GM21737 (cell line): ENCODE data around the gene CREBBP.
A peak's percentile ranks its signal among the peaks of the same experiment; 100 is the strongest.

Experiments used
- ATAC-seq: cut with Tn5 transposase; IDR thresholded peaks from one replicate; pipeline ENCODE4 v1.9.1; 2021; ENCODE audit warnings: mild to moderate bottlenecking, moderate library complexity; ENCODE audit not compliant: unreplicated experiment

Gene CREBBP

GRCh38 chr16:3879887-3880564, 487 bp downstream of the CREBBP start:
- ATAC-seq = peak; percentile 52

GRCh38 chr16:3879258-3879886, 1.1 kb downstream of the CREBBP start:
- peak; percentile 14 for ATAC-seq

DNA sequence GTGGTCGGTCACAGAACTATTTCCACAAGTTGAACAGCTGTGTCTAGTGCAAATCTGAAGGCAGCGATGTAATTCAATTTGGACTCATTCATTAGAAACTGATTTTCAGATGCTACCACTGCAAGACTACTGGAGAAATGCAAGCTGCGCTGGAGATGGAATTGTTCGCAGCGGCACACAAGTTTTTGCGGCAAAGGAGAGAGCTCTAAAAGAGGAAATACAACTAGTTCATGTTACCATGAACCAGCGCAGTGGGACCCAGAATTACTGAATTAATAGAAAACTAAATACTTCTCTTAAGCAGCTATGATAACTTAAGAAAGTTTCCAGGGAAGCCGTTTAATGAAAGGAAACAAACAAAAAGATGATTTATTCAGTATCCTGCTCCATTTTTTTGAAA, 1.9 kb downstream of the CREBBP start:
- ATAC-seq = no peak

- ATAC-seq = no peak
Observed at GRCh38 chr16:3876695-3877094, 3.8 kb downstream of the CREBBP start.

GRCh38 chr16:3876160-3876559, 4.4 kb downstream of the CREBBP start:
- no peak for ATAC-seq

GRCh38 chr16:3874794-3875692, 5.5 kb downstream of the CREBBP start:
- ATAC-seq = no peak

- no peak for ATAC-seq
Observed at GRCh38 chr16:3874242-3874641, 6.3 kb downstream of the CREBBP start.

GRCh38 chr16:3873482-3874173, 6.9 kb downstream of the CREBBP start:
- ATAC-seq = no peak

DNA sequence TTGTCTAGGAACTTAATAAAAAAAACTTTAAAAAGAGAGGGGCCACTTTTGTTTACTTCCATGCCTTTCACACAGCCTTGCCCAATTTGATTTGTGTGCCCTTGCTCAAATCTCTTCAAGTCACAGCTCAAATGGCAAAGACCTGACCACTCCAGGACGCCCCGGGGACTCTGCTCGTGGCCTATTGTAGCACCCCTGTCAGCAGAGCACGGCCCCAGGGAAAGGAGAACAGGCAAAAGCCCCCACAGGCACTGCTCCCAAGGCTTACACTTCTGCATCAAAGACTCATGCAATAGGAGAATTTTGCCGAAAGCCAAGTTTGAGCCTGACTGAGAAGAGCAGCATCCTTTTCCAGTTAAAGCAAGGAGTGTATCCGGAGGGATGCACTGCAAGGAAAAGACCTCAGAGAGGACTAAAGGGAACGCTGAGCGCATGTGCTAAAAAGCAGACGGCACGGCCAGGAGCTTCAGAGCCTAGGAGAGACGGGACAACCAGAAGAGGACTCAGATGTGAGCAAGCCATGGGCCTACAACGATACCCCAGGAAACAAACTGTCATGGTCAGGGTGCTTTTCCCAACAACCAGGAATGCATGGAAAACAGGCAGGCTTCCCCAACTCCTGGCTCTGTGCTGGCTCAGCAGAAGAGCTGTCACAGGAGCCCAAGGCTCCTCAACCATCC, 8.2 kb downstream of the CREBBP start:
- ATAC-seq = no peak

- ATAC-seq = no peak
Observed at GRCh38 chr16:3868967-3869366, 11.5 kb downstream of the CREBBP start.

GRCh38 chr16:3868556-3868955, 12.0 kb downstream of the CREBBP start:
- no peak for ATAC-seq

DNA sequence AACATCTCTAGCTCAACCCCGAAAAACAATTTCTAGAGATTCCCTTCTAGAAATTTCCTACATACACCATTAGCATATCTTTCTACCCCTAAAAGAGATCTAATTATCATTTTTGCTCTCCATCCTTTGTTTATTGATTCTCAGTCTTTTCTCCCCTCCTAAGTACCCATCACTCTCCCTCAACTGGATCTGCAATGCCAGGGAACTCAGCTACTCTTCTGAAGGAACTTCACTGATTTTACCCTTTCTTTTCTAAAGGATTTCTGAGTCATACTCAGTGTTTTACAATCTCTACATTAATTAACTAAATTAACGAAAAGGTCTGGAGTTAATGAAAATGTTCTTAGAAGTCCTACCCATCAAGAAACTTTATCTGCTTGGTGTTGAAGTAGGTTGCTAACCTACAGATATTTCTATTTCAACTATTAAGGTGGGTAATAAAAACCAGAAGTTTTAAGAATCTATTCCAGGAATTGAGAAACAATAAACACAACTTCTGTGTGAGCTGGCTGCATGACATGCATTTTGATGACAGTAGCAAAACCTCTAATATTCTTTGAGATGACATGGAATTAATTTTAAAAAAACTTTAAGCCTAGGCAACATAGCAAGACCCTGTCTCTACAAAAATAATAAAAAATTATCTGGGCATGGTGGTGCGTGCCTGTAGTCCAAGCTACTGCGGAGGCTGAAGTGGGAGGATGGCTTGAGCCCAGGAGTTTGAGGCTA, 13.6 kb downstream of the CREBBP start:
- ATAC-seq = no peak

DNA sequence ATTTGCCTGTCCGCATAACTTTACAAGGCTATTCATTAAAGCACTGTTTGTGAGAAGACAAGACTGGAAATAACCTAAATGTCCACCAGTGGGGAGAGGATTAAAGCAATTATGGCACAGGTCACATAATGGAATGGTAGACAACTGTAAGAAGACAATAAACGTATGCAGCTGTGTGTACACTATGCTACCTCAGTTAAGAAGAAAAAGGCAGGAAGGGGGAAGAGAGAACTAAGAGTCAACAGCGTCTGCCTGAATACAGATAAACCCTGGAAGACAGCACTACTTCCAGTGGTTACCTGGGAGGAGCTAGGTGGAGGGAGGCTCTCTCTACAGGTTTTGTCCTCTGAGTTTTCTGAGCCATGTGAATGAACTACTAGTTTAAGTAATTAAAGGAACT, 15.3 kb downstream of the CREBBP start:
- no peak for ATAC-seq

DNA sequence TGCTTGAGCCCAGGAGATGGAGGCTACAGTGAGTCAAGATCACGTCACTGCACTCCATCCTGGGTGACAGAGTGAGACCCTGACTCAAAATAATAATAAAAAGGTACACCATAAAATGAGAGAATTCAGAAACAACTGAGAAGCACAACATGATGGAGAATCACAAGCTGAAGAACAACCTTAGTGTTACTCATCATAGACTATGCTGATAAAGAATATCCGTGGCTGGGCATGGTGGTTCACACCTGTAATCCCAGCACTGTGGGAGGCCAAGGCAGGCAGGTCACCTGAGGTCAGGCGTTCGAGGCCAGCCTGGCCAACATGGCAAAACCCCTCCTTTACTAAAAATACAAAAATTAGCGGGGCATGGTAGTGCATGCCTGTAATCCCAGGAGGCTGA, 16.0 kb downstream of the CREBBP start:
- ATAC-seq = no peak

- ATAC-seq = no peak
Observed at GRCh38 chr16:3863587-3863986, 16.9 kb downstream of the CREBBP start.

GRCh38 chr16:3861808-3862451, 18.6 kb downstream of the CREBBP start:
- ATAC-seq = no peak

GRCh38 chr16:3859889-3860288, 20.6 kb downstream of the CREBBP start:
- no peak for ATAC-seq

DNA sequence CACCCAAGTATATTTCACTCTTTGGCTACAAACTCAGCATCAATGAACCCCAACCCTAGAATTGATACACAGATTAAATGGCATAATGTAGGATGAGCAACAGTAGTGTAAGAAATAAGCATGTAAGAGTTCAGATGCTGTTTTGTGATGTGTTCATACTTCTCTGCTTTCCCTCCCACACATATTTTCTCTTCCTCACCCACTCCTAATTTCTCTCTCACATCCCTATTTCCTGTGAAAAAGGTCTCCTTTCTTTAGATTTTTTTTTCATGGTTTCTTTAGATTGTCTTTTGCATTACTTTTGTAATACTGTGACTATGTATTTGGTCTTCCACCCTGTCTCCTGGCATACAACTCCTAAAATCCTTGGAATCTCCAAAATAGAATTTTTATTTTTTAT, 21.7 kb downstream of the CREBBP start:
- no peak for ATAC-seq

- no peak for ATAC-seq
Observed at GRCh38 chr16:3857189-3858043, 23.1 kb downstream of the CREBBP start.
